NOMO-1 treated with DMSO at 0.1 percent for 48 hours (cell line): ENCODE data around the gene MTMR2.

Experiments used
- DNase-seq: peaks from one replicate; lab custom pipeline; 2025; ENCODE audit not compliant: unreplicated experiment; lab: John Stamatoyannopoulos, UW

MTMR2 gene

GRCh38 chr11:95788921-95789505 is 134.9 kb downstream of the MTMR2 start:
- no peak for DNase-seq
